SHP77 treated with DMSO at 0.1 percent for 48 hours (cell line): ENCODE data around the gene ZNF76.

Experiments
- DNase-seq: peaks from one replicate; lab custom pipeline; 2025; lab: John Stamatoyannopoulos, UW

ZNF76 gene

DNA sequence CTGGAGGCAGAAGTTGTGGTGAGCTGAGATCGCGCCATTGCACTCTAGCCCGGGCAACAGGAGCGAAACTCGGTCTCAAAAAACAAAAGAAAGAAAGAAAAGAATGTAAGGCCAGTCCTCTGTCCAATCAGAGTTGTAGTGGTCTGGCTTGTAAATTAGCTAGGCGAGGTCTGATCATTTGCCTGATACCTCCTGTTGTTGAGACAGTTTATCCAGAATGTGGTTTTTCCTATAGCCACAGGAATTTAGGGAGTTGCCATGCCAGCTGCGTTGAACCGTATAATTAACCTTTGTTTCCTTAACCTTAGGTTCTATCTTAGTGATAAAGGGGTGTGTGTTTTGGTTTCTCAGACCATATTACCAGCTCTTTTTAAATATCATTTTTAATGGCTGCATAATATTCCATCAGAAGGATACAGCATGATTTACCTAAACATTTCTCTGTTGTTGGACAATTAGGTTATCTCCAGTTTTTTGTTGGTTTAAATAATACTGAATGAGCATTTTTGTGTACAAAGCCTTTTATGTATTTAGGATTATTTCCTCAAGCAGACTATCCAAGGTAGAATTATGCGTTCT lies 71.1 kb downstream of the ZNF76 start:
- no peak for DNase-seq

DNA sequence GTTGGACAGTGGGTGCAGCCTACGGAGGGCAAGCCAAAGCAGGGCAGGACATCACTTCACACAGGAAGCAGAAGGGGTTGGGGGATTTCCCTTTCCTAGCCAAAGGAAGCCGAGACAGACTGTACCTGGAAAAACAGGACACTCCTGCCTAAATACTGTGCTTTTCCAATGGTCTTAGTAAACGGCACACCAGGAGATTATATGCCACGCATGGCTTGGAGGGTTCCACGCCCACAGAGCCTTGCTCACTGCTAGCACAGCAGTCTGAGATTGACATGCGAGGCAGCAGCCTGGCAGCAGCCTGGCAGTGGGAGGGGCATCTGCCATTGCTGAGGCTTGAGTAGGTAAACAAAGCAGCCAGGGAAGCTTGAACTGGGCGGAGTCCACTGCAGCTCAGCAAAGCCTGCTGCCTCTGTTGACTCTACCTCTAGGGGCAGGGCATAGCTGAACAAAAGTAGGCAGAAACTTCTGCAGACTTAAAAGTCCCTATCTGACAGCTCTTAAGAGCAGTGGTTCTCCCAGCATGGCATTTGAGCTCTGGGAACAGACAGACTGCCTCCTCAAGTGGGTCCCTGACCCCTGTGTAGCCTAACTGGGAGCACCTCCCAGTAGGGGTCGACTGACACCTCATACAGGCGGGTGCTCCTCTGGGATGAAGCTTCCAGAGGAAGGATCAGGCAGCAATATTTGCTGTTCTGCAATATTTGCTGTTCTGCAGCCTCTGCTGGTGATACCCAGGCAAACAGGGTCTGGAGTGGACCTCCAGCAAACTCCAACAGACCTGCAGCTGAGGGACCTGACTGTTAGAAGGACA lies 72.7 kb downstream of the ZNF76 start:
- DNase-seq: peak; percentile 72

DNA sequence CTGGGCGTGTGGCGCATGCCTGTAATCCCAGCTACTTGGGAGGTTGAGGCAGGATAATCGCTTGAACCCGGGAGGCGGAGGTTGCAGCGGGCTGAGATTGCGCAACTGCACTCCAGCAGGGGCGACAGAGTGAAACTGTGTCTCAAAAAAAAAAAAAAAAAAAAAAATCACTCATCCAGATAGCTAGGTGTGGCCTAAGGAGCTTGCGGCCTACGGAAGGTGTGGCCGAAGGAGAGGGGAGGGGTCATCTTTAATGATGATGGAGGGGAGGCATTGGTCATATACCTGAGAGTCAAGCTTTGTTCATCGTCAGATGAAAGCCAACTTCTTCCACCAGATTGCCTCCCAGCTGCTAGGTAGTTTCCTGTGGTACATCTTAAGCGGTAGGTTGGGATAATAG lies 82.0 kb downstream of the ZNF76 start:
- no peak for DNase-seq

- peak; percentile 75 for DNase-seq
Measured at GRCh38 chr6:35342258-35343091, 82.9 kb downstream of the ZNF76 start, which contains the start of gene PPARD. TSS of gene PPARD (plus strand) at chr6:35342558. CDS start at chr6:35411088, 68,530 bp downstream.

DNA sequence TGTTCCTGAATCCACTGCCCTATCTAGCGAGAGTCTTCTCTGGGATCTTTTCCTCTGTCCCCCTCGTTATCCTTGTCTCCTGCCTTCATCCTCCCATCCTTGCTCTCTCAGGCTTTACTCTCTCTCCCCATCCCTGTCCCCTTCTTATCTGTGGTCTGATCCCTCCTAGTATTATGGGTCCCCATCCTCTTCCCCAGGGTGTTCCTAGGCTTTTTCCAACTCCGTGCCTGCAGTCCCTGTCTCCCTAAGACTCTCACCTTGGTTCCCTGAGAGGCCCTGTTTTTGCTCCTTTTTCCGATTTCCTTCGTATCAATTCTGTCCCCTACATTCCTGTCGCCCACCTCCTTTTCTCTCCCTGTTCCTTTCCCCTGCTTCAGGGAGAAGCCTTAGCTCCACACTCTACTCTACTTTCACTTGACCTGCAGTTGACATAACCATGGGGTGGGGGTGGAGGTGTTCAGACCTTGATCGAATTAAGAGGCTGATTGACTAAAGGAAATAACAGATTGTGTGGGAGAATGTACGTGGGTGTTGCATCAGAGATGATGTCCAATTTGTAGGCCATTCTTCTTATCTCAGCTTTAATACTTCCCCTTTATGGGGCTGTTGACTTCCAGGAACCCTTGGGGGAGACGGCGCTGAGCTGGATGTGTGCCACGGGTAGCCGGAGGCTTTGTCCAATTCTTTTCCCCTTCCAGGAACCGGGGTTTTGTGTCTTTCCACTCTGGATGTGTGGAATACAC lies 83.7 kb downstream of the ZNF76 start:
- no peak for DNase-seq

GRCh38 chr6:35343835-35344550 lies 84.5 kb downstream of the ZNF76 start:
- DNase-seq: no peak
